MG63 (cell line): ENCODE results near the gene LASP1. TPM values are rescaled to one million over a fixed set of nuclear protein-coding genes. Genes with fewer than 3 reads are reported as not detected.

ENCODE experiments used
- DNase-seq: peaks from one replicate; pipeline ENCODE4 v3.0.0-alpha.2; 2020
- H3K27me3 ChIP-seq: fragments of 250-450 bp; sonication (Bioruptor Pico); 2 replicates; pipeline ENCODE4 v1.5.1; 2020; ENCODE audit warnings: mild to moderate bottlenecking, moderate library complexity
- H3K36me3 ChIP-seq: fragments of 250-450 bp; sonication (Bioruptor Pico); 2 replicates; pipeline ENCODE4 v1.5.1; 2020; ENCODE audit warnings: mild to moderate bottlenecking, moderate library complexity
- H3K4me3 ChIP-seq: fragments of 250-450 bp; sonication (Bioruptor Pico); 2 replicates; pipeline ENCODE4 v1.5.1; 2020; ENCODE audit warnings: mild to moderate bottlenecking, moderate library complexity
- H3K9me3 ChIP-seq: fragments of 250-450 bp; sonication (Bioruptor Pico); 2 replicates; pipeline ENCODE4 v1.5.1; 2020; ENCODE audit warnings: mild to moderate bottlenecking, moderate library complexity
- total RNA-seq: library from RNA; depleted of rRNA; stranded (reverse); fragments of >200 nt; shearing (Covaris generic); gene quantifications from 2 replicates; pipeline ENCODE4 v1.2.3, GENCODE V29; 2014; ENCODE audit warnings: low replicate concordance

The LASP1 gene
- total RNA-seq, 1 experiment from 2014 or later: 323 TPM

DNA sequence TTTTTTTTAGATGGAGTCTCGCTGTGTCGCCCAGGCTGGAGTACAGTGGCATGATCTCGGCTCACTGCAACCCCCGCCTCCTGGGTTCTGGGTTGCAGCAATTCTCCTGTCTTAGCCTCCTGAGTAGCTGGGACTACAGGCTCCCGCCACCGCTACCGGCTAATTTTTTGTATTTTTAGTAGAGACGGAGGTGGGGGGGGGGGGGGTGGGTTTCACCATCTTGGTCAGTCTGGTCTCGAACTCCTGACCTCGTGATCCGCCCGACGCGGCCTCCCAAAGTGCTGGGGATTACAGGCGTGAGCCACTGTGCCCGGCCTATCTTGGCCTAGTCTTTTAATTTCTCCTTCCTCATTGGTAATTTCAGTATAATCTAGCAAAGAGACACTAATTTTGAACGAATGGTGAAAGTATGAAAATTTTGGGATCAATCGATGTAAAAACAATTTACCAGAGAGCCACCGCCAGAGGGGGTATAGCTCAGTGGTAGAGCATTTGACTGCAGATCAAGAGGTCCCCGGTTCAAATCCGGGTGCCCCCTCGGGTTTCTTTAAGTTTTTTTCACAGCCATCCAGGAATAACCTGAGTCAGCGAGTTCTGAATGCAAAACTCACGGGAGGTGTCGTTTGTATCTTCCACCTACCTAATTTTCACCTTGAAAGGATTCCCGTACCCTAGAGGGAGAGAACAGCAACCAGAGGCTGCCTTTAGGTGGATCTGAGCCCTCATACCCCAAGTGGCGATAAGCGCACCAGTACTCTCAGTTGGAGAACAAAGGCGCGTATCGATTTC lies 2.5 kb upstream of the LASP1 start:
- peak; percentile 72 for DNase-seq
- Histone ChIP-seq H3K36me3 (peaks cover 18% of the 10 kb centered on the region), H3K9me3 (no peaks in the 10 kb centered on the region), H3K27me3 (no peaks in the 10 kb centered on the region), H3K4me3 (peak overlapping the region; percentile 94)

GRCh38 chr17:38867968-38868816 lies 1.7 kb upstream of the LASP1 start:
- H3K9me3 ChIP-seq: no peaks in the 10 kb centered on the region
- no peaks in the 10 kb centered on the region for H3K27me3 ChIP-seq
- peak overlapping the region; percentile 94 for H3K4me3 ChIP-seq
- peaks cover 26% of the 10 kb centered on the region for H3K36me3 ChIP-seq
- DNase-seq: no peak

GRCh38 chr17:38868817-38869525 lies 887 bp upstream of the LASP1 start:
- Histone ChIP-seq H3K4me3 (peak overlapping the region; percentile 94), H3K27me3 (no peaks in the 10 kb centered on the region), H3K36me3 (peaks cover 34% of the 10 kb centered on the region)

DNA sequence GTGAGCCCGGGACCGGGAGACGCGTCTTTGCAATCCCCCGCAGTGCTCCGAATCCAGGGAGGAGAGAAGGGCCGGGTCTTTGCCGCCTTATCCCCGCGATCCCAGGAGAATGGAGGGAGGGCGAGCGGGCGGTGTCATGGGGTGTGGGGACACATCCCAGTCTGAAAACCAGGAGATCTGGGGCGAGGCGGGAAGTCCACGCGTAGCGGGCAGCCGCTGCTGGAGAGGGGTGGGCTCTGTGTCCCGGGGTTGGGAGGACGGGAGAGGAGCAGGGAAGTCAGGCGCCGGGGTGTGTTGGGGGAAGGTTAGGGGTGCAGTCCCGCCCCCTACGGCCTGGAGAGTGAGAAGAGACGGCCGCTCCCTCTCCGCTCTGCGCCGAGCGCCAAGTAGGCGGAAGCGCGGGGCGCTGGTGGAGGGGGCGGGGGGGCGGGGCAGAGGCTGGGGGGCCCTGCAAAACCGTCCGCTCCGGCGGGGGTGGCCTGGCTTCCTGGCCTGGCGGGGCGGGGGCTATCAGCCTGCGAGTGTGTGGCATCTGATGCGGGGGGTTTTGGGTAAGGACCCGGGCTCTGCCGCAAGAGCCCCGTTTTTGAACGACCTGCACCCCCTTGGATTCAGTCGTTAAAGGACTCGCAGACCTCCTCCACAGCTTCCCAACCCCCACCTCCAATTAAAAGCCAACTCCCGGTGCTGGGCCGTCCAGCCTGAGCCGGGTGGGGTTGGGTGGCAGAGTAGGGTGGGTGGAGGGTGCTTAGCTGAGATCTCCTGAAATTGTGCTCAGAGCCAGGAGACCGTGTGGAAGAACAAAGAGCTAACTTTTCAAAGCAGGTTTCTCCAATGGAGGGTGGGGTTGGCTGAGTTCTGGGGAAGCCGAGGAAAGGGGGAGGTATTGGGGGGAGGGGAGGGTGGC lies 654 bp downstream of the LASP1 start:
- H3K27me3 ChIP-seq: no peaks in the 10 kb centered on the region
- H3K4me3 ChIP-seq: peak overlapping the region; percentile 94
- peaks cover 48% of the 10 kb centered on the region for H3K36me3 ChIP-seq
- H3K9me3 ChIP-seq: no peaks in the 10 kb centered on the region
- peak; percentile 87 for DNase-seq

More at GRCh38 chr17:38868817-38869525, 887 bp upstream of the LASP1 start:
- H3K9me3 ChIP-seq: no peaks in the 10 kb centered on the region
- DNase-seq: peak; percentile 86

GRCh38 chr17:38871247-38872015 lies 1.6 kb downstream of the LASP1 start:
- peak; percentile 88 for DNase-seq
- H3K36me3 ChIP-seq: peaks cover 54% of the 10 kb centered on the region

GRCh38 chr17:38872027-38872511 lies 2.2 kb downstream of the LASP1 start:
- Histone ChIP-seq H3K4me3 (peak overlapping the region; percentile 94), H3K27me3 (no peaks in the 10 kb centered on the region), H3K9me3 (no peaks in the 10 kb centered on the region), H3K36me3 (peaks cover 61% of the 10 kb centered on the region)
- no peak for DNase-seq

More at GRCh38 chr17:38871247-38872015, 1.6 kb downstream of the LASP1 start:
- Histone ChIP-seq H3K4me3 (peak overlapping the region; percentile 94), H3K9me3 (no peaks in the 10 kb centered on the region), H3K27me3 (no peaks in the 10 kb centered on the region)

DNA sequence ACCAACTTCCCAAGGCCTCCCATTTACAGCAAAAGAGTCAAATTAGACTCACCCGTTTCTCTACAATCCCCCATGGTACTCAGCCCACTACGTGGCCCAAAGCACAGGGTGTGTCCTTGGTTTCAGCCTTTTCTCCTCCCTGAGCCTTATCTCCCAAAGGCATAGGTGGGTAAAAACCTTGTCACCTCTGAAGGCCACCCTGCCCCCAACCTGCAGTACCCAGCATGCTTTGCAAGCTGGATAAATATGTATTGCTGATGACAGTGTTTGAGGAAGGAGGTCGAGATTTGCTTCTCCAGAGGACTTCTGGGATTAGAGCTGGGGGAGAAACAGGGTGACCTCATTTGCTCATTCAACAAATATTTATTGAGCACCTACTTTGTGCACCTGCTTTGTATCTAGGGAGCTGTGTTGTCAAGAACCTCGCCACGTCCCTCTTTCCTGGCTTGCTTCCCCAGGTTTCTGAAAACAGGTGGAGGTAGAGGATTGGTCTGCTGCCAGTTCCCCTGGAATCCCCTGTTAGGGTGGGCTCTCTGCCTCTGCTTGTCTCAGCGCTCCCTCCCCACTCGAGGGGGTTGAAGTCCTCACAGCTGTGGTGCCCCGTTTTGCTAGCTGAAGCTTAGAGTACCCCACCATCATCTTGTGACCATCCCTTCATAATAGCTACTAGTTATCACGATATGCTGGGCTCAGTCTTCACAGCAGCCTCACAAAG lies 3.0 kb downstream of the LASP1 start:
- no peak for DNase-seq
- Histone ChIP-seq H3K4me3 (no peak overlapping the region), H3K9me3 (no peaks in the 10 kb centered on the region), H3K36me3 (peaks cover 66% of the 10 kb centered on the region), H3K27me3 (no peaks in the 10 kb centered on the region)

- H3K4me3 ChIP-seq: no peak overlapping the region
- DNase-seq: no peak
- H3K36me3 ChIP-seq: peaks cover 76% of the 10 kb centered on the region
Measured at GRCh38 chr17:38873640-38874380, 4.0 kb downstream of the LASP1 start.

GRCh38 chr17:38874505-38875400 lies 4.9 kb downstream of the LASP1 start:
- H3K4me3 ChIP-seq: no peak overlapping the region
- H3K9me3 ChIP-seq: no peaks in the 10 kb centered on the region
- H3K36me3 ChIP-seq: peaks cover 86% of the 10 kb centered on the region
- no peaks in the 10 kb centered on the region for H3K27me3 ChIP-seq
- no peak for DNase-seq

More at GRCh38 chr17:38873640-38874380, 4.0 kb downstream of the LASP1 start:
- H3K27me3 ChIP-seq: no peaks in the 10 kb centered on the region
- H3K9me3 ChIP-seq: no peaks in the 10 kb centered on the region

DNA sequence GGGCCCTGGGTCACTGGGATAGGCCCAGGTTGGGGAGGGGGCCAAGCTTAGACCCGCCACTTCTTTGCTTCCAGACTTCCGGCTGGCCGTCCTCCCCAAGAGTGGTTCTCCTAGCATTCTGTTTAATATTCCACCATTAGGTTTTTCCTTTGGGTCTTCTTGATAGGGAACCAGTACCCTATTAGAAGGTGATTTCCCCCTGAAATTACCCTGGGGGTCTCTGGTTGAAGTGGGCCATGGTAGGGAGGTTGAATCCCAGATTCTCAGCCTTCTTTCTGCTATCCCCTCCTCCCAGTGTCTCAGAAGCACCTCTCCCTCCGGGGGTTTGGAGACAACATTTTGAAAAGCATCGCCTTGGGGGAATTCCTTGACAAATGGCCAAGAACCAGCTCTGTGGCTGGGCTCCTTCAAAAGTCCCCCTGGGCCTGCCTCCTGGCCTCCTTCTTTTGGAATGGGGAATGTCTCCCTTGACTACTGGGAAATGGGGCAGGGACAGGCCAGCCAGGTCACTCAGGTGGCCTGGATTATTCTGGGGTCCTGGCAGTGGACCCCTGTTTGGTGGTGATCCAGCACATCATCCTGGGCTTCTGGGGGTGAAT lies 5.7 kb downstream of the LASP1 start:
- DNase-seq: no peak
- Histone ChIP-seq H3K27me3 (no peaks in the 10 kb centered on the region), H3K9me3 (no peaks in the 10 kb centered on the region), H3K4me3 (no peak overlapping the region), H3K36me3 (peaks cover 88% of the 10 kb centered on the region)

DNA sequence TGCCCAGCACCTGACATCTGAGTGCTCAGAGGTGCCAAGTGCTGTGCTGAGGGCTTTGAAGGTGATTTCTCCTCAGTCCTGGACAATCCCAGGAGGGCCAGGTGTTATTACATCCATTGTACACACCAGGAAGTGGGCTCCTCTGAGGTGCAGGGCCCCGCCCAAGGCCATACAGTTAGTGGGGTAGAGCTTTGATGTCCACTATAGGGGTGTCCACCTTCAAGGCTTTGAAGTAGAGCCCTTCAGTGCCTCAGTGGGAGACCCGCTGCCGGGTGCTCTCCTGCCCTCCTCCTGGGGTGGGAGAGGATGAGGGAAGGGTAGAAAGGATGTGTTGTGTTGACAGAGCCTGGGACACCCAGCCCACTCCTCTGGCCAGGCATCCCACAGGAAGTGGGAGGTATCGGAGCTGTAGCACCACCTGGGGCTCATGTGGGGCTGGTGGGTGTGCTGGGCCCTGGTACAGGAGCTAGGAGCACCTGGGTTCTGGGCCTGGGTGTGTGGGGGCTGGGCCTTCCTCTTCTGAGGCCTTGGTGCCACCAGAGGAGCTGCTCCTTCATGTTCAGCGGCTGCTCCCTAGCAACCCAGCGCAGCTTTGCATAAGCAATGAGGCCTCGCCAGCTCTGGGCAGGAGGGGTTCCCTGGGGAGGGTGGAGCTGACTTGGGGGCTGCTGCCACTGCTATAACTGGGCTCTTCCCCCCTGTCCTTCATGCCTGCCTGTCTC lies 7.4 kb downstream of the LASP1 start:
- no peak for DNase-seq

DNA sequence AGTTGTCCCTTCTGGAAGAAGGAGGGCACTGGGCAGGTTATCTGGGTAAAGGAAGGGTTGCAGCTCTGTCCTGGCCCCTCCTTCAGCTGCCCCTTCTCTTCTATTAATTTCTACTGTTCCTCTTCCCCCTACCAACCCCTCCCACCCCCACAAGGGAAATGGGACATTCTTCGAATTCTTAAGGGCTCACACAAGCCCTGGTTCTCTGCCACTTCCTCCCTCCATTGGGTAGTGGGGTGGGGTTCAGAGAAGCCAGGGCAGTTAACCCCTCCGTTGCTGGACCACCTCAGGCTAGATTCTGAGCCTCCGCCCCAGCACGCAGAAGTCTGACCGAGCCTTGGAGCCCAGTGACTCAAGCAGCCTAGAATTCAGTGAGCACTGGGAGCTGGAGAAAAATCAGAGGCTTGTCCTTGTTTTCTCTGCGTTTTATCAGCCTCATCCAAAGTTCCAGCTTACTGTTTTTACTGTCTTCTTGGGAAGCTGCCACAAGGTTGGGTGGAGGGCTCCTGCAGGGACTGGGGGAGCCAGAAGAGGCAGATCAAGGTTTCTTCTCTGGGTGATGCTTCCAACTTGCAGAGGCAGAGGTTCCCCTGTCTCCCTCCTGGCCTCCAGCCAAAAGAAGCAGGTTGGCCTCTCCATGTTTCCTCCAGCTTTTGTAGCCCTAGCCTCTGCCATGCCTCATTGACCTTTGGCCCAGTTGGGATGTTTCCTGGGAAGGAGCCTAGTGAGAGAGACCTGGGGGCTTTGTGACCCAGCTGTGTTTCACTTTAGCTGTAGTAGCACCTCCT lies 10.2 kb downstream of the LASP1 start:
- peak overlapping the region; percentile 7 for H3K4me3 ChIP-seq
- H3K27me3 ChIP-seq: no peaks in the 10 kb centered on the region
- H3K36me3 ChIP-seq: peaks cover 88% of the 10 kb centered on the region
- H3K9me3 ChIP-seq: no peaks in the 10 kb centered on the region
- DNase-seq: peak; percentile 93

More for the DNA sequence above, 7.4 kb downstream of the LASP1 start:
- no peaks in the 10 kb centered on the region for H3K9me3 ChIP-seq
- H3K4me3 ChIP-seq: no peak overlapping the region
- peaks cover 92% of the 10 kb centered on the region for H3K36me3 ChIP-seq
- H3K27me3 ChIP-seq: no peaks in the 10 kb centered on the region
